ENCODE results near the gene ATAT1. TPM values are rescaled to one million over a fixed set of nuclear protein-coding genes. Genes with fewer than 3 reads are reported as not detected.

The ATAT1 gene
- polyA plus RNA-seq, 1 donor (not counting 4 experiments of a cell fraction or from before 2014, with no cell fraction given): 5.4 TPM

- Histone ChIP-seq H3K4me2 (ENCODE audit: control insufficient read depth, extremely low read depth, insufficient read depth, low read depth, low read length) (peak overlapping the region; percentile 96), H3K27ac (ENCODE audit: control insufficient read depth, insufficient read depth, low read length) (peak overlapping the region; percentile 70), H4K20me1 (ENCODE audit: control insufficient read depth, extremely low read depth, insufficient read depth, low read length) (no peaks in the 10 kb centered on the region), H3K36me3 (ENCODE audit: control insufficient read depth in 2 of 2, extremely low read depth in 1 of 2, insufficient read depth in 2 of 2, low read length in 2 of 2) (peaks cover 6 to 12% of the 10 kb centered on the region in 2 experiments), H3K4me1 (ENCODE audit: control insufficient read depth, extremely low read depth, insufficient read depth, low read length) (peaks cover 12% of the 10 kb centered on the region), H3K9ac (ENCODE audit: control insufficient read depth, extremely low read depth, insufficient read depth, low read length) (peak overlapping the region; percentile 87), H3K27me3 (ENCODE audit: control insufficient read depth, extremely low read depth, insufficient read depth, low read length) (no peaks in the 10 kb centered on the region), H3K9me1 (ENCODE audit: control insufficient read depth, extremely low read depth, insufficient read depth, low read length) (peaks cover 2% of the 10 kb centered on the region), H2AFZ (ENCODE audit: control insufficient read depth, low read length) (peak overlapping the region; percentile 90), H3K4me3 (ENCODE audit: control insufficient read depth in 2 of 3, extremely low read depth in 1 of 3, insufficient read depth in 2 of 3, low read depth in 1 of 3, low read length in 3 of 3) (peak overlapping the region; percentile 85 to 99 (median 90)), H3K79me2 (ENCODE audit: control insufficient read depth, insufficient read depth, low read length) (peaks cover 21% of the 10 kb centered on the region), H3K9me3 (ENCODE audit: control insufficient read depth, low read depth, low read length) (no peaks in the 10 kb centered on the region)
- dilution Hi-C loops (cut with MboI; ENCODE audit: extremely low pct_ligation_motif_present, low sequenced_read_pairs): no loop called here
- no peak for FAIRE-seq
- DNase-seq (ENCODE audit: low read depth, low spot score): no peak
- no peak for TF ChIP-seq EZH2 (IDR thresholded peaks at IDR 0.05; ENCODE audit: low read length)
- TF ChIP-seq CTCF (optimal IDR thresholded peaks at IDR 0.05 in 1 of 3, IDR thresholded peaks at IDR 0.05 in 1 of 3, conservative IDR thresholded peaks at IDR 0.05 in 1 of 3; ENCODE audit: extremely low read depth in 1 of 3, insufficient read depth in 2 of 3, low read length in 3 of 3): no peak
These were observed 20.8 kb downstream of the ATAT1 start for GRCh38 chr6:30647242-30648116.

- H3K4me3 ChIP-seq (ENCODE audit: control insufficient read depth in 2 of 3, extremely low read depth in 1 of 3, insufficient read depth in 2 of 3, low read depth in 1 of 3, low read length in 3 of 3): no peak overlapping the region
- dilution Hi-C loops (cut with MboI; ENCODE audit: extremely low pct_ligation_motif_present, low sequenced_read_pairs): no loop called here
- FAIRE-seq (no peak), DNase-seq (ENCODE audit: low read depth, low spot score) (no peak)
- peaks cover 23 to 31% of the 10 kb centered on the region in 2 experiments for H3K36me3 ChIP-seq (ENCODE audit: control insufficient read depth in 2 of 2, extremely low read depth in 1 of 2, insufficient read depth in 2 of 2, low read length in 2 of 2)
- no peak overlapping the region for H3K27ac ChIP-seq (ENCODE audit: control insufficient read depth, insufficient read depth, low read length)
- no peaks in the 10 kb centered on the region for H3K9me3 ChIP-seq (ENCODE audit: control insufficient read depth, low read depth, low read length)
- H3K27me3 ChIP-seq (ENCODE audit: control insufficient read depth, extremely low read depth, insufficient read depth, low read length): no peaks in the 10 kb centered on the region
- peaks cover 21% of the 10 kb centered on the region for H3K79me2 ChIP-seq (ENCODE audit: control insufficient read depth, insufficient read depth, low read length)
- no peak overlapping the region for H2AFZ ChIP-seq (ENCODE audit: control insufficient read depth, low read length)
- H3K4me2 ChIP-seq (ENCODE audit: control insufficient read depth, extremely low read depth, insufficient read depth, low read depth, low read length): no peak overlapping the region
- no peak overlapping the region for H3K9ac ChIP-seq (ENCODE audit: control insufficient read depth, extremely low read depth, insufficient read depth, low read length)
- no peaks in the 10 kb centered on the region for H4K20me1 ChIP-seq (ENCODE audit: control insufficient read depth, extremely low read depth, insufficient read depth, low read length)
- TF ChIP-seq EZH2 (IDR thresholded peaks at IDR 0.05; ENCODE audit: low read length) (no peak), CTCF (optimal IDR thresholded peaks at IDR 0.05 in 1 of 3, IDR thresholded peaks at IDR 0.05 in 1 of 3, conservative IDR thresholded peaks at IDR 0.05 in 1 of 3; ENCODE audit: extremely low read depth in 1 of 3, insufficient read depth in 2 of 3, low read length in 3 of 3) (no peak)
- H3K9me1 ChIP-seq (ENCODE audit: control insufficient read depth, extremely low read depth, insufficient read depth, low read length): no peaks in the 10 kb centered on the region
- peaks cover 11% of the 10 kb centered on the region for H3K4me1 ChIP-seq (ENCODE audit: control insufficient read depth, extremely low read depth, insufficient read depth, low read length)
These were observed 24.5 kb downstream of the ATAT1 start for GRCh38 chr6:30651143-30651542.
